PC-9 (cell line): ENCODE results near the gene FGD2. TPM values are rescaled to one million over a fixed set of nuclear protein-coding genes. Genes with fewer than 3 reads are reported as not detected.

Source experiments
- BruUV-seq: library from RNA; stranded (reverse); fragments of 400-500 nt; replicated peaks from 2 replicates; lab custom pipeline; 2021; lab: Mats Ljungman, UMichigan
- CTCF ChIA-PET: fragments of 300-600 bp; sonication (Branson Sonifier 250); formaldehyde crosslinking; loops from one replicate; lab custom pipeline; 2022; ENCODE audit warnings: antibody characterized with exemption; lab: Charles Lee
- POLR2A ChIA-PET: fragments of 300-600 bp; sonication (Branson Sonifier 250); formaldehyde crosslinking; loops from one replicate; lab custom pipeline; 2022; ENCODE audit warnings: antibody characterized with exemption; ENCODE audit not compliant: unreplicated experiment; lab: Charles Lee
- DNase-seq, 2 experiments: peaks; one replicate each; pipeline versions ENCODE4 v3.0.0 to v3.0.0-alpha.2; 2015 to 2022; ENCODE audit warnings: mixed read lengths in 1 of 2
- H2AFZ ChIP-seq: fragments of 200-600 bp; sonication (generic); 2 replicates; pipeline ENCODE4 v1.8.1; 2017; ENCODE audit warnings: antibody characterized with exemption
- H3F3A ChIP-seq: fragments of 200-600 bp; sonication (generic); 2 replicates; pipeline ENCODE4 v1.8.1; 2017; ENCODE audit warnings: antibody characterized with exemption, mild to moderate bottlenecking, low read depth; ENCODE audit not compliant: insufficient read depth
- H3K27ac ChIP-seq: fragments of 200-600 bp; sonication (generic); 2 replicates; pipeline ENCODE4 v1.6.1; 2016; ENCODE audit warnings: mixed run types
- H3K27me3 ChIP-seq: fragments of 200-600 bp; sonication (generic); 2 replicates; pipeline ENCODE4 v1.6.1; 2016; ENCODE audit warnings: low read depth, mixed run types; ENCODE audit not compliant: insufficient read depth
- H3K36me3 ChIP-seq: fragments of 200-600 bp; sonication (generic); 2 replicates; pipeline ENCODE4 v1.6.1; 2016; ENCODE audit warnings: low read depth, mixed run types
- H3K4me1 ChIP-seq: fragments of 200-600 bp; sonication (generic); replicated peaks from 2 replicates; pipeline ENCODE4 v1.6.1; 2016; ENCODE audit warnings: mixed run types; ENCODE audit not compliant: insufficient read depth
- H3K4me2 ChIP-seq: fragments of 200-600 bp; sonication (generic); 2 replicates; pipeline ENCODE4 v1.6.1; 2017; ENCODE audit warnings: mixed run types
- H3K4me3 ChIP-seq: fragments of 200-600 bp; sonication (generic); 2 replicates; pipeline ENCODE4 v1.6.1; 2016; ENCODE audit warnings: mixed run types
- H3K79me2 ChIP-seq: fragments of 200-600 bp; sonication (generic); 2 replicates; pipeline ENCODE4 v1.6.1; 2017; ENCODE audit warnings: low read depth, mixed run types
- H3K9me2 ChIP-seq: fragments of 200-600 bp; sonication (generic); 2 replicates; pipeline ENCODE4 v1.8.1; 2017; ENCODE audit warnings: mild to moderate bottlenecking; ENCODE audit not compliant: insufficient read depth
- H3K9me3 ChIP-seq: fragments of 200-600 bp; sonication (generic); 2 replicates; pipeline ENCODE4 v1.8.1; 2016; ENCODE audit warnings: low read depth; ENCODE audit not compliant: insufficient read depth
- H4K20me1 ChIP-seq: fragments of 200-600 bp; sonication (generic); 2 replicates; pipeline ENCODE4 v1.8.1; 2017; ENCODE audit not compliant: insufficient read depth
- EZH2 ChIP-seq: fragments of 200-600 bp; sonication (generic); IDR thresholded peaks from 2 replicates; pipeline ENCODE4 v1.8.0; 2017; ENCODE audit warnings: antibody characterized with exemption, low read depth
- intact Hi-C: fragments of 100-400 bp; cut with micrococcal nuclease; formaldehyde crosslinking; loops from one replicate; pipeline ENCODE4 v1.10.0; 2022; ENCODE audit not compliant: unreplicated experiment
- total RNA-seq: library from RNA; stranded (reverse); gene quantifications from 2 replicates; pipeline ENCODE4 v1.2.3, GENCODE V29; 2021
- TF ChIP-seq, protein P1 (sequence below): fragments of 200-600 bp; sonication (generic); conservative IDR thresholded peaks from 2 replicates; pipeline ENCODE4 v1.6.1; 2017; ENCODE audit warnings: mixed run types, antibody characterized with exemption, mild to moderate bottlenecking, moderate library complexity

FGD2 gene
- total RNA-seq, 1 experiment from 2014 or later = 0.50 TPM

DNA sequence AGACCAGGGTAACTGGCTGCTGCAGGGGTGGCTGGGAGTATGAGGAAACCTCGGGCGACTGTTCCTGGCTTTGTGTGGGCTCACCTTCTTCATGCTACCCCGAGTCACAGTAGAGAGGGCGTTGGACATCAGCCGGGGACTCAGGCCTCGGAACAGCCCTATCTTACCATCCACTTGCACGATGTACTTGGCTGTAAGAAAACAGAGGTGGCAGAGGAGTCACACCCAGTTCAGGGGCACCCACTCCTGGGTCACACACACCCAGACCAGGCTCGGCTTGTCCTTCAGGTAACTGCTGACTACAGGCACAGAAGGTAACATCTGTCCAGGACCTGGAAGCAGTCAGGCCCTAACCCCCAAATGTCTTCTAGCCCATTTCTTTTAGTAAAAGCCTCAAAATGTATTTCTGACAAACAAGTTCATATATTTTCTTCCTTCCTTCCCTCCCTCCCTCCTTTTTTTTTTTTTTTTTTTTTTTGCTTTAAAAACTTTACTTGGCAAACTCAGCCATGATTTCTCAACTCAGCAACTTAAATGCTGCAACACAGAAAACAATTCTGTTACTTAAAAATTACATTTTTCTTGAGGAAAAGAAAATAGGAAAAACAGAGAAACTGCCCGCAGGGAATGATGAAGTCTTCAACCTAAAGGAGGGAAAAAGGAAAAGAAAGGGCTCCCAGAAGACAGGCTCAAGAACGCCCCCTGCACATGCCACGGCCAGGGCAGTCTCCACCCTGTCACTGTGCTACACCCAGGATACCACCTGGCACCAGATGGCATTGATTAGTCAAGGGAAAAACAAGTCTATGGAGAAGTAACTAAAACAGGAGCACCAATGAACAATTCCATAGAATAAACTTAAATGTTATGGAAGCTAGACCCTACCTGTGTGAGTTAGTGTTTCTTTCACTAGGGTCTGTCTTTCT, 26.8 kb upstream of the FGD2 start:
- ChIA-PET CTCF (no interaction called here), POLR2A (no interaction called here)
- Histone ChIP-seq H3K9me3 (no peaks in the 10 kb centered on the region), H4K20me1 (peaks cover 58% of the 10 kb centered on the region), H3K4me3 (no peak overlapping the region), H2AFZ (no peak overlapping the region), H3K9me2 (no peaks in the 10 kb centered on the region), H3K79me2 (peaks cover 55% of the 10 kb centered on the region), H3K4me1 (peaks cover 10% of the 10 kb centered on the region), H3K36me3 (peaks cover 54% of the 10 kb centered on the region), H3K27ac (no peak overlapping the region), H3K27me3 (no peaks in the 10 kb centered on the region), H3K4me2 (no peak overlapping the region), H3F3A (peaks cover 8% of the 10 kb centered on the region; the same call in 1 of the 2 replicates)
- TF ChIP-seq, protein P1, sequence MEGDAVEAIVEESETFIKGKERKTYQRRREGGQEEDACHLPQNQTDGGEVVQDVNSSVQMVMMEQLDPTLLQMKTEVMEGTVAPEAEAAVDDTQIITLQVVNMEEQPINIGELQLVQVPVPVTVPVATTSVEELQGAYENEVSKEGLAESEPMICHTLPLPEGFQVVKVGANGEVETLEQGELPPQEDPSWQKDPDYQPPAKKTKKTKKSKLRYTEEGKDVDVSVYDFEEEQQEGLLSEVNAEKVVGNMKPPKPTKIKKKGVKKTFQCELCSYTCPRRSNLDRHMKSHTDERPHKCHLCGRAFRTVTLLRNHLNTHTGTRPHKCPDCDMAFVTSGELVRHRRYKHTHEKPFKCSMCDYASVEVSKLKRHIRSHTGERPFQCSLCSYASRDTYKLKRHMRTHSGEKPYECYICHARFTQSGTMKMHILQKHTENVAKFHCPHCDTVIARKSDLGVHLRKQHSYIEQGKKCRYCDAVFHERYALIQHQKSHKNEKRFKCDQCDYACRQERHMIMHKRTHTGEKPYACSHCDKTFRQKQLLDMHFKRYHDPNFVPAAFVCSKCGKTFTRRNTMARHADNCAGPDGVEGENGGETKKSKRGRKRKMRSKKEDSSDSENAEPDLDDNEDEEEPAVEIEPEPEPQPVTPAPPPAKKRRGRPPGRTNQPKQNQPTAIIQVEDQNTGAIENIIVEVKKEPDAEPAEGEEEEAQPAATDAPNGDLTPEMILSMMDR = no peak
- no peak for TF ChIP-seq EZH2
- BruUV-seq = no TSS peak
- no peak for DNase-seq
- intact Hi-C loops = no loop called here

DNA sequence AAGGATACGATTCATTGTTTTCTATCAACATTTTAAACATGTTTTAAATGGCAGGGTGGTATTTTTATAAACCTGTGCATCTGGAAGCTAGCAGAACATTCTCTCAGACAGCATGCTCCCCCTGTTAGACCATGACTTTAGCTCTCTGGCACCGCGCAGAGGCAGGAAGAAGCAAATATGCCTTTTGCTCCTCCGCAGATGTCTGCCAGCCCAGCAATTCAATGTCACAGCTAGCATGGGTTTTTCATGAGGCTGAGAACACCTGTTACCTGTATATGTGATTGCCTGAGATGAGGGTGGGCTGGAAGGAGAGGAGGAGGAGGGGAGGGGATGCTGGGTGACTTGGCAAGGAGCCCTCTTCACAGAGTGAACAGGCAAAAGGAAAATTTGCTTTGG, 26.1 kb upstream of the FGD2 start:
- Histone ChIP-seq H3K36me3 (peaks cover 49% of the 10 kb centered on the region), H3K27me3 (no peaks in the 10 kb centered on the region), H3K4me1 (peaks cover 17% of the 10 kb centered on the region), H3K9me2 (no peaks in the 10 kb centered on the region), H3K9me3 (no peaks in the 10 kb centered on the region), H3K4me2 (no peak overlapping the region), H3K79me2 (peaks cover 61% of the 10 kb centered on the region), H3F3A (peaks cover 14% of the 10 kb centered on the region; the same call in 1 of the 2 replicates), H3K27ac (no peak overlapping the region), H2AFZ (no peak overlapping the region), H4K20me1 (peaks cover 65% of the 10 kb centered on the region), H3K4me3 (no peak overlapping the region)
- ChIA-PET POLR2A (no interaction called here), CTCF (interaction anchor here (0.6 kb wide), 1 partner anchor 65 kb away, joined by 6 read pairs; no protein-coding TSS in a partner anchor)
- intact Hi-C loops = no loop called here
- TF ChIP-seq EZH2 = no peak
- TF ChIP-seq, protein P1 = no peak
- no TSS peak for BruUV-seq
- DNase-seq = no peak

- Histone ChIP-seq H3K79me2 (peaks cover 69% of the 10 kb centered on the region), H3K4me2 (no peak overlapping the region), H4K20me1 (peaks cover 69% of the 10 kb centered on the region), H2AFZ (no peak overlapping the region), H3K27me3 (no peaks in the 10 kb centered on the region), H3K9me2 (no peaks in the 10 kb centered on the region), H3K9me3 (no peaks in the 10 kb centered on the region), H3F3A (peaks cover 14% of the 10 kb centered on the region; the same call in 1 of the 2 replicates), H3K4me1 (peaks cover 21% of the 10 kb centered on the region), H3K36me3 (peaks cover 41% of the 10 kb centered on the region), H3K4me3 (no peak overlapping the region), H3K27ac (no peak overlapping the region)
- CTCF ChIA-PET = interaction anchor here (0.6 kb wide), 1 partner anchor 66 kb away, joined by 6 read pairs; no protein-coding TSS in a partner anchor
- intact Hi-C loops = no loop called here
- POLR2A ChIA-PET = no interaction called here
- TF ChIP-seq, protein P1 = no peak
- no peak for TF ChIP-seq EZH2
- BruUV-seq = no TSS peak
- DNase-seq = no peak
Observed at GRCh38 chr6:36980129-36980528, 25.3 kb upstream of the FGD2 start.
